PC-3 (cell line): ENCODE measurements around the gene TGM2. TPM values are rescaled to one million over a fixed set of nuclear protein-coding genes. Genes with fewer than 3 reads are reported as not detected.

Experiments used
- ATAC-seq: fragments of 200-7000 bp; cut with Tn5 transposase; 2 replicates; pipeline ENCODE4 v1.9.1; 2020; ENCODE audit warnings: mild to moderate bottlenecking, moderate library complexity
- BruUV-seq: library from RNA; stranded (reverse); fragments of 400-500 nt; replicated peaks from 2 replicates; lab custom pipeline; 2021; lab: Mats Ljungman, UMichigan
- CTCF ChIA-PET: fragments of 300-600 bp; sonication (Branson Sonifier 250); formaldehyde crosslinking; loops from one replicate; lab custom pipeline; 2022; ENCODE audit warnings: antibody characterized with exemption; lab: Charles Lee
- POLR2A ChIA-PET: fragments of 300-600 bp; sonication (Branson Sonifier 250); formaldehyde crosslinking; loops from one replicate; lab custom pipeline; 2022; ENCODE audit warnings: antibody characterized with exemption; ENCODE audit not compliant: unreplicated experiment; lab: Charles Lee
- DNase-seq: peaks from one replicate; pipeline ENCODE4 v3.0.0-alpha.2; 2015
- H2AFZ ChIP-seq: fragments of 300-600 bp; sonication (generic); 2 replicates; pipeline ENCODE4 v1.6.0; 2016; ENCODE audit warnings: antibody characterized with exemption, low read length
- H3F3A ChIP-seq: fragments of 300-600 bp; sonication (generic); one replicate; pipeline ENCODE4 v1.6.0; 2017; ENCODE audit warnings: antibody characterized with exemption, low read length, control low read depth, mild to moderate bottlenecking; ENCODE audit not compliant: unreplicated experiment
- H3K27ac ChIP-seq: fragments of 300-600 bp; sonication (generic); 2 replicates; pipeline ENCODE4 v1.5.1; 2016; ENCODE audit warnings: mild to moderate bottlenecking, low read length
- H3K27me3 ChIP-seq: fragments of 300-600 bp; sonication (generic); 2 replicates; pipeline ENCODE4 v1.6.1; 2016; ENCODE audit warnings: low read length, mixed read lengths
- H3K36me3 ChIP-seq: fragments of 300-600 bp; sonication (generic); 2 replicates; pipeline ENCODE4 v1.6.1; 2016; ENCODE audit warnings: low read depth, mixed run types, low read length, mixed read lengths
- H3K4me1 ChIP-seq: fragments of 300-600 bp; sonication (generic); 2 replicates; pipeline ENCODE4 v1.5.1; 2016; ENCODE audit warnings: low read length; ENCODE audit not compliant: insufficient read depth
- H3K4me2 ChIP-seq: fragments of 300-600 bp; sonication (generic); 2 replicates; pipeline ENCODE4 v1.6.0; 2016; ENCODE audit warnings: low read length
- H3K4me3 ChIP-seq: fragments of 300-600 bp; sonication (generic); 2 replicates; pipeline ENCODE4 v1.5.1; 2016; ENCODE audit warnings: mild to moderate bottlenecking, low read length, mixed read lengths
- H3K79me2 ChIP-seq: fragments of 300-600 bp; sonication (generic); 2 replicates; pipeline ENCODE4 v1.6.1; 2017; ENCODE audit warnings: low read length, mixed read lengths
- H3K9ac ChIP-seq: fragments of 300-600 bp; sonication (generic); 2 replicates; pipeline ENCODE4 v1.6.0; 2016; ENCODE audit warnings: mild to moderate bottlenecking, low read length
- H3K9me2 ChIP-seq: fragments of 300-600 bp; sonication (generic); replicated peaks from 2 replicates; pipeline ENCODE4 v1.6.1; 2016; ENCODE audit warnings: mixed run types, low read length, mixed read lengths
- H3K9me3 ChIP-seq: fragments of 300-600 bp; sonication (generic); 2 replicates; pipeline ENCODE4 v1.6.1; 2016; ENCODE audit warnings: low read length, mixed read lengths
- H4K20me1 ChIP-seq: fragments of 300-600 bp; sonication (generic); 2 replicates; pipeline ENCODE4 v1.6.1; 2016; ENCODE audit warnings: low read length, mixed read lengths
- EZH2 ChIP-seq: fragments of 300-600 bp; sonication (generic); IDR thresholded peaks from one replicate; pipeline ENCODE4 v1.6.1; 2017; ENCODE audit warnings: antibody characterized with exemption, mild to moderate bottlenecking, low read length; ENCODE audit not compliant: unreplicated experiment
- EZH2phosphoT487 ChIP-seq: fragments of 300-600 bp; sonication (generic); IDR thresholded peaks from 2 replicates; pipeline ENCODE4 v1.6.1; 2018; ENCODE audit warnings: mild to moderate bottlenecking, antibody characterized with exemption, low read length, borderline replicate concordance
- intact Hi-C: fragments of 100-400 bp; cut with micrococcal nuclease; formaldehyde crosslinking; loops from 2 replicates; pipeline ENCODE4 v1.9.0; 2023
- total RNA-seq: library from RNA; depleted of rRNA; stranded (reverse); fragments of >200 nt; gene quantifications from 2 replicates; pipeline ENCODE4 v1.2.3, GENCODE V29; 2014
- TF ChIP-seq, protein P1 (sequence below): fragments of 300-600 bp; sonication (generic); conservative IDR thresholded peaks from 2 replicates; pipeline ENCODE4 v1.5.1; 2017; ENCODE audit warnings: antibody characterized with exemption, low read depth, mild to moderate bottlenecking, low read length

The TGM2 gene
- total RNA-seq, 1 experiment from 2014 or later: 583 TPM

DNA sequence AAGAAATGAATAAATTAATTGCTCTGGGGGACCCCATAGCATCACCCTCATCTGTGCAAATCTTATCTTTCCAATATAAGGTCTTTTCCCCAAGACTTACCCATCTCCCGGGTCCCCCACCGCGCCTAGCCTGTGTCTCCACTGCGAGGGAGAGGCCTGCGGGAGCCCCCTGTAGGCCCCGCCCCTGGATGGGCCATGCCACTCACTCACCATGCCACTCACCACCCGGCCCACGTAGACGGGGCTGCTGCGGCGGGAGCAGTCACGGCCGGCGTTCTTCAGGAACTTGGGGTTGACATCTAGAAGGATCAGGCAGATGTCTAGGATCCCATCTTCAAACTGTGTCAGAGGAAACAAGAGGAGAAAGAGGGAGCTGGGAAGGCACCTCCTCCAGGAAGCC, 17.3 kb downstream of the TGM2 start:
- Histone ChIP-seq H3K4me3 (no peak overlapping the region), H3F3A (peaks cover 27% of the 10 kb centered on the region), H3K4me1 (peaks cover 45% of the 10 kb centered on the region), H3K36me3 (peaks cover 63% of the 10 kb centered on the region), H4K20me1 (no peaks in the 10 kb centered on the region), H2AFZ (no peak overlapping the region), H3K9me3 (no peaks in the 10 kb centered on the region), H3K4me2 (no peak overlapping the region), H3K27me3 (no peaks in the 10 kb centered on the region), H3K9me2 (no peaks in the 10 kb centered on the region), H3K27ac (no peak overlapping the region), H3K9ac (no peak overlapping the region), H3K79me2 (peaks cover 13% of the 10 kb centered on the region; the same call in 1 of the 2 replicates)
- no TSS peak for BruUV-seq
- ATAC-seq (no peak), DNase-seq (no peak)
- TF ChIP-seq EZH2 (no peak), EZH2phosphoT487 (no peak)
- TF ChIP-seq, protein P1, sequence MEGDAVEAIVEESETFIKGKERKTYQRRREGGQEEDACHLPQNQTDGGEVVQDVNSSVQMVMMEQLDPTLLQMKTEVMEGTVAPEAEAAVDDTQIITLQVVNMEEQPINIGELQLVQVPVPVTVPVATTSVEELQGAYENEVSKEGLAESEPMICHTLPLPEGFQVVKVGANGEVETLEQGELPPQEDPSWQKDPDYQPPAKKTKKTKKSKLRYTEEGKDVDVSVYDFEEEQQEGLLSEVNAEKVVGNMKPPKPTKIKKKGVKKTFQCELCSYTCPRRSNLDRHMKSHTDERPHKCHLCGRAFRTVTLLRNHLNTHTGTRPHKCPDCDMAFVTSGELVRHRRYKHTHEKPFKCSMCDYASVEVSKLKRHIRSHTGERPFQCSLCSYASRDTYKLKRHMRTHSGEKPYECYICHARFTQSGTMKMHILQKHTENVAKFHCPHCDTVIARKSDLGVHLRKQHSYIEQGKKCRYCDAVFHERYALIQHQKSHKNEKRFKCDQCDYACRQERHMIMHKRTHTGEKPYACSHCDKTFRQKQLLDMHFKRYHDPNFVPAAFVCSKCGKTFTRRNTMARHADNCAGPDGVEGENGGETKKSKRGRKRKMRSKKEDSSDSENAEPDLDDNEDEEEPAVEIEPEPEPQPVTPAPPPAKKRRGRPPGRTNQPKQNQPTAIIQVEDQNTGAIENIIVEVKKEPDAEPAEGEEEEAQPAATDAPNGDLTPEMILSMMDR: no peak
- intact Hi-C loops: no loop called here
- ChIA-PET CTCF (no interaction called here), POLR2A (no interaction called here)

DNA sequence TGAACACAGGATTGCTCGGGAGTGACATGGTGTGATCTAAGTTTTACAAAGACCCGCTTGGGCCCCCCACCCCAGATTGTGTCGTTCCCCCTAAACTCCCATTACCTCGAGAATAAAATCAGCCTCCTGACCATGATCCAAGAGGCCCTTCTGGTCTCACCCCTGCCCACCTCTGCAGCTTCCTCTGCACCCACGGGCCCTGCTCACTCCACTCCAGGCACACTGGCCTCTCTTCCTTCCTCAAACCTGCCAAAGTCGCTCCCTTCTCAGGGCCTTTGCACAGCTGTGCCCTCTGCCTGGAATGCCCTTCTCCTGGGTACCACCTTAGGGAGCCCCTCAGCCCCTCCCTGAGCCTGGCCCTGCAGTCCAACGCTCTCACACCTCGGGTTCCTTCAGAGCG, 17.9 kb downstream of the TGM2 start:
- no peak overlapping the region for H3K27ac ChIP-seq
- POLR2A ChIA-PET: interaction anchor here (1.0 kb wide), 1 partner anchor 16 kb away, joined by 3 read pairs; no protein-coding TSS in a partner anchor
- ATAC-seq (no peak), DNase-seq (no peak)
- intact Hi-C loops: no loop called here
- no peaks in the 10 kb centered on the region for H3K27me3 ChIP-seq
- no peak overlapping the region for H3K4me3 ChIP-seq
- H3K9me2 ChIP-seq: no peaks in the 10 kb centered on the region
- no peaks in the 10 kb centered on the region for H3K9me3 ChIP-seq
- H3K4me2 ChIP-seq: no peak overlapping the region
- H3F3A ChIP-seq: peaks cover 28% of the 10 kb centered on the region
- H3K9ac ChIP-seq: no peak overlapping the region
- H3K79me2 ChIP-seq: peaks cover 11% of the 10 kb centered on the region; the same call in 1 of the 2 replicates
- H3K36me3 ChIP-seq: peaks cover 64% of the 10 kb centered on the region
- CTCF ChIA-PET: no interaction called here
- no peak overlapping the region for H2AFZ ChIP-seq
- no TSS peak for BruUV-seq
- TF ChIP-seq EZH2phosphoT487: no peak
- no peak for TF ChIP-seq EZH2
- TF ChIP-seq, protein P1: no peak
- H4K20me1 ChIP-seq: no peaks in the 10 kb centered on the region
- peaks cover 40% of the 10 kb centered on the region for H3K4me1 ChIP-seq

DNA sequence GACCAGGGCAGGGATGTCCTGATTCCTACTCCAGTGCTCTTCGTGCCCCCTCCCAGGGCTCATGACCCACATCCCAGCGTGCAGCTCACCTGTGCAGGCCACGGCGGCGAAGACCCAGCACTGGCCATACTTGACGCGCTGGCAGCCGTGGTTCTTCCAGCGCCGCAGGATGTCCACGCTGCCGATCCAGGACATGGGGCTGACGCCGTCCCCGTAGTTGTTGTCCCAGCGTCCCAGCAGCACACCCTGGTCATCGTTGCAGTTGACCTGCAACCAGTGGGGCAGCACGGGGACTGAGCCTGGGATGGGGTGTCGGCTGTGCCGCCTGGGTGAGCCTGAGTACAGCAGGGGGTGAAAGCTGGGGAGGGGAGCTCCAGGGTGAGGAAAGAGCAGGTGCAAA, 18.4 kb downstream of the TGM2 start:
- BruUV-seq: no TSS peak
- H4K20me1 ChIP-seq: no peaks in the 10 kb centered on the region
- H3K9ac ChIP-seq: no peak overlapping the region
- H3K27ac ChIP-seq: no peak overlapping the region
- peaks cover 58% of the 10 kb centered on the region for H3K36me3 ChIP-seq
- H2AFZ ChIP-seq: no peak overlapping the region
- H3K4me2 ChIP-seq: no peak overlapping the region
- DNase-seq: no peak
- no peaks in the 10 kb centered on the region for H3K9me3 ChIP-seq
- intact Hi-C loops: no loop called here
- no peaks in the 10 kb centered on the region for H3K27me3 ChIP-seq
- TF ChIP-seq, protein P1: no peak
- TF ChIP-seq EZH2phosphoT487 (no peak), EZH2 (no peak)
- CTCF ChIA-PET: no interaction called here
- no peak overlapping the region for H3K4me3 ChIP-seq
- H3F3A ChIP-seq: peaks cover 28% of the 10 kb centered on the region
- POLR2A ChIA-PET: interaction anchor here (1.0 kb wide), 1 partner anchor 16 kb away, joined by 3 read pairs; no protein-coding TSS in a partner anchor
- peaks cover 6% of the 10 kb centered on the region; the same call in 1 of the 2 replicates for H3K79me2 ChIP-seq
- no peak for ATAC-seq
- peaks cover 35% of the 10 kb centered on the region for H3K4me1 ChIP-seq
- no peaks in the 10 kb centered on the region for H3K9me2 ChIP-seq
